CD14-positive monocyte (primary cell): Measurements from ENCODE around the gene NEK10. TPM values are rescaled to one million over a fixed set of nuclear protein-coding genes. Genes with fewer than 3 reads are reported as not detected.

Experiments
- DNase-seq, 3 donors: peaks; one replicate each; pipeline ENCODE4 v3.0.0-alpha.2; 2011 to 2022
- H2AFZ ChIP-seq: 2 replicates; pipeline ENCODE4 v1.6.0; 2012; ENCODE audit warnings: mild to moderate bottlenecking, low read depth, low read length, inconsistent platforms; ENCODE audit not compliant: insufficient read depth, poor library complexity, severe bottlenecking
- H3K27ac ChIP-seq, 2 donors: 1 replicate in 1 of 2; 2 replicates in 1 of 2; pipeline ENCODE4 v1.5.1; 2012 to 2013; ENCODE audit warnings: low read length in 2 of 2, control low read depth in 1 of 2, inconsistent platforms in 1 of 2, low read depth in 1 of 2, mild to moderate bottlenecking in 1 of 2
- H3K27me3 ChIP-seq, 2 donors: one replicate each; pipeline versions ENCODE4 v1.6.0 to v1.6.1; 2011 to 2013; ENCODE audit warnings: low read length in 2 of 2; ENCODE audit not compliant: control insufficient read depth in 2 of 2, insufficient read depth in 2 of 2
- H3K36me3 ChIP-seq, 2 donors: replicated peaks in 1 of 2; 1 replicate in 1 of 2; 2 replicates in 1 of 2; pipeline versions ENCODE4 v1.5.1 to v1.6.1; 2012 to 2013; ENCODE audit warnings: low read length in 2 of 2, control low read depth in 1 of 2, inconsistent platforms in 1 of 2, mild to moderate bottlenecking in 1 of 2; ENCODE audit not compliant: insufficient read depth in 2 of 2, control insufficient read depth in 1 of 2
- H3K4me1 ChIP-seq, 2 donors: 1 replicate in 1 of 2; 2 replicates in 1 of 2; pipeline versions ENCODE4 v1.5.1 to v1.6.1; 2012 to 2013; ENCODE audit warnings: low read length in 2 of 2, control low read depth in 1 of 2, inconsistent platforms in 1 of 2, mild to moderate bottlenecking in 1 of 2, moderate library complexity in 1 of 2; ENCODE audit not compliant: insufficient read depth in 2 of 2, control insufficient read depth in 1 of 2
- H3K4me2 ChIP-seq: replicated peaks from 2 replicates; pipeline ENCODE3; 2012; ENCODE audit warnings: low read length, moderate library complexity, mild to moderate bottlenecking; ENCODE audit not compliant: poor library complexity, severe bottlenecking; ENCODE audit errors: extremely low read depth
- H3K4me3 ChIP-seq, 3 experiments: fragments of 200-600 bp in 1 of 3; sonication (generic) in 1 of 3; replicated peaks in 1 of 3; 1 replicate in 2 of 3; 2 replicates in 1 of 3; pipeline ENCODE4 v1.5.1; 2011 to 2013; ENCODE audit warnings: low read length in 3 of 3, mild to moderate bottlenecking in 3 of 3, control low read depth in 2 of 3, low read depth in 2 of 3, inconsistent platforms in 1 of 3, moderate library complexity in 1 of 3
- H3K79me2 ChIP-seq: 2 replicates; pipeline ENCODE4 v1.6.0; 2012; ENCODE audit warnings: mild to moderate bottlenecking, control low read depth, inconsistent platforms, low read length, moderate library complexity; ENCODE audit not compliant: insufficient read depth
- H3K9ac ChIP-seq: 2 replicates; pipeline ENCODE4 v1.6.0; 2017; ENCODE audit warnings: low read length, mild to moderate bottlenecking; ENCODE audit not compliant: insufficient read depth, poor library complexity, severe bottlenecking
- H3K9me3 ChIP-seq, 2 donors: replicated peaks in 1 of 2; 1 replicate in 1 of 2; 2 replicates in 1 of 2; pipeline versions ENCODE4 v1.5.1 to v1.6.1; 2012 to 2013; ENCODE audit warnings: low read length in 2 of 2, control low read depth in 1 of 2; ENCODE audit not compliant: control insufficient read depth in 1 of 2, insufficient read depth in 1 of 2
- H4K20me1 ChIP-seq: 2 replicates; pipeline ENCODE4 v1.6.0; 2012; ENCODE audit warnings: mild to moderate bottlenecking, low read length, control low read depth, moderate library complexity; ENCODE audit not compliant: insufficient read depth
- H3K27ac Mint-ChIP-seq, 7 donors: one replicate each; pipeline ENCODE4 v1.8.0; 2020; ENCODE audit warnings: mild to moderate bottlenecking in 7 of 7, mixed read lengths in 7 of 7, moderate library complexity in 6 of 7, inconsistent platforms in 2 of 7
- H3K27me3 Mint-ChIP-seq, 3 donors: one replicate each; pipeline ENCODE4 v1.8.0; 2021 to 2022; ENCODE audit warnings: low read depth in 3 of 3, mild to moderate bottlenecking in 3 of 3, mixed read lengths in 3 of 3, moderate library complexity in 3 of 3, inconsistent platforms in 1 of 3
- H3K36me3 Mint-ChIP-seq, 2 donors: one replicate each; pipeline ENCODE4 v1.8.0; 2020; ENCODE audit warnings: mixed read lengths in 2 of 2, inconsistent platforms in 1 of 2, mild to moderate bottlenecking in 1 of 2
- H3K4me1 Mint-ChIP-seq: one replicate; pipeline ENCODE4 v1.8.0; 2020; ENCODE audit warnings: mild to moderate bottlenecking, mixed read lengths
- H3K4me3 Mint-ChIP-seq, 2 donors: one replicate each; pipeline ENCODE4 v1.8.0; 2020; ENCODE audit warnings: mild to moderate bottlenecking in 2 of 2, mixed read lengths in 2 of 2, moderate library complexity in 1 of 2
- H3K9me3 Mint-ChIP-seq, 7 donors: one replicate each; pipeline ENCODE4 v1.8.0; 2020 to 2022; ENCODE audit warnings: mixed read lengths in 7 of 7, mild to moderate bottlenecking in 6 of 7, moderate library complexity in 6 of 7, inconsistent platforms in 2 of 7
- WGBS: methylation state at CpG from one replicate; pipeline ENCODE4 v1.1.5; 2013; ENCODE audit warnings: missing lambda C conversion rate; ENCODE audit not compliant: insufficient coverage; 5-methylcytosine and 5-hydroxymethylcytosine counted together
- intact Hi-C, 2 donors: fragments of 100-400 bp; cut with micrococcal nuclease; formaldehyde crosslinking; loops; one replicate each; pipeline versions ENCODE4 v1.15.0 to v1.15.1; 2023
- polyA plus RNA-seq, 3 donors: library from polyadenylated mRNA; depleted of rRNA in 1 of 3; unstranded in 2 of 3; stranded (reverse) in 1 of 3; fragments of 300-500 nt in 2 of 3; fragments of >200 nt in 1 of 3; fragmentation: Illumina TruSeq in 2 of 3; gene quantifications; 1 replicate in 2 of 3; 2 replicates in 1 of 3; pipeline ENCODE4 v1.2.3, GENCODE V29; 2012 to 2021
- TF ChIP-seq, protein P1 (sequence below): fragments of 200-600 bp; IDR thresholded peaks from one replicate; pipeline ENCODE4 v1.8.0; 2022; ENCODE audit warnings: antibody characterized with exemption, mild to moderate bottlenecking

The NEK10 gene
- polyA plus RNA-seq, 3 donors = not detected

DNA sequence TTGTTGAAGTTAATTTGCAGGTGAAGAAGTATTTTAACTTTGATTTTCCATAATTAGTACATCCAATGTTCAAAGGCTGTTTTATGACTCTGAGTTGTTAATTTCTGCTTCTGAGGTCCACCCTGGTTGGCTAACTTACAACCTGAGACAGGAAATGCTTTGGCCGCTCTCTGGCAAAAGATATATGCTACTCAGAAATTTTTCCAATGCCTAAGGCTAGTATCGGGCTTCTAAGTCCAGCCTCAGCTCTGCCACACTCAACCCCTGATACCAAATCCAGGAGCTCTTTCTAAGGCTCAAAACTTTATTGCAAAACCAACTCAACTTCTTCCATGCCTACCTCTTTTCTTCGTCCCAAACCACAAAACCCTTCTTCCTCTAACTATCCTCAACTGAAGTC is 192.9 kb downstream of the NEK10 start:
- intact Hi-C loops = no loop called here
- H3K4me1 Mint-ChIP-seq = peaks cover 2% of the 10 kb centered on the region
- no peak overlapping the region for H3K27ac Mint-ChIP-seq
- no peaks in the 10 kb centered on the region for H3K27me3 Mint-ChIP-seq
- H3K4me2 ChIP-seq = no peak overlapping the region
- no peaks in the 10 kb centered on the region for H3K79me2 ChIP-seq
- H3K4me3 Mint-ChIP-seq = no peak overlapping the region
- peaks cover 0 to 6% (median 2%) of the 10 kb centered on the region in 7 donors for H3K9me3 Mint-ChIP-seq
- peaks cover 0 to 3% of the 10 kb centered on the region in 2 donors for H3K4me1 ChIP-seq
- no peak overlapping the region for H3K4me3 ChIP-seq
- no peaks in the 10 kb centered on the region for H4K20me1 ChIP-seq
- no peak overlapping the region for H2AFZ ChIP-seq
- no peaks in the 10 kb centered on the region for H3K36me3 Mint-ChIP-seq
- H3K9ac ChIP-seq = no peak overlapping the region
- no peaks in the 10 kb centered on the region for H3K27me3 ChIP-seq
- 46% methylated on average over 3 of the region's 3 CpGs for WGBS
- no peaks in the 10 kb centered on the region for H3K36me3 ChIP-seq
- TF ChIP-seq, protein P1, sequence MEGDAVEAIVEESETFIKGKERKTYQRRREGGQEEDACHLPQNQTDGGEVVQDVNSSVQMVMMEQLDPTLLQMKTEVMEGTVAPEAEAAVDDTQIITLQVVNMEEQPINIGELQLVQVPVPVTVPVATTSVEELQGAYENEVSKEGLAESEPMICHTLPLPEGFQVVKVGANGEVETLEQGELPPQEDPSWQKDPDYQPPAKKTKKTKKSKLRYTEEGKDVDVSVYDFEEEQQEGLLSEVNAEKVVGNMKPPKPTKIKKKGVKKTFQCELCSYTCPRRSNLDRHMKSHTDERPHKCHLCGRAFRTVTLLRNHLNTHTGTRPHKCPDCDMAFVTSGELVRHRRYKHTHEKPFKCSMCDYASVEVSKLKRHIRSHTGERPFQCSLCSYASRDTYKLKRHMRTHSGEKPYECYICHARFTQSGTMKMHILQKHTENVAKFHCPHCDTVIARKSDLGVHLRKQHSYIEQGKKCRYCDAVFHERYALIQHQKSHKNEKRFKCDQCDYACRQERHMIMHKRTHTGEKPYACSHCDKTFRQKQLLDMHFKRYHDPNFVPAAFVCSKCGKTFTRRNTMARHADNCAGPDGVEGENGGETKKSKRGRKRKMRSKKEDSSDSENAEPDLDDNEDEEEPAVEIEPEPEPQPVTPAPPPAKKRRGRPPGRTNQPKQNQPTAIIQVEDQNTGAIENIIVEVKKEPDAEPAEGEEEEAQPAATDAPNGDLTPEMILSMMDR = no peak
- H3K9me3 ChIP-seq = peaks cover 0 to 3% of the 10 kb centered on the region in 2 donors
- DNase-seq = no peak
- H3K27ac ChIP-seq = no peak overlapping the region

DNA sequence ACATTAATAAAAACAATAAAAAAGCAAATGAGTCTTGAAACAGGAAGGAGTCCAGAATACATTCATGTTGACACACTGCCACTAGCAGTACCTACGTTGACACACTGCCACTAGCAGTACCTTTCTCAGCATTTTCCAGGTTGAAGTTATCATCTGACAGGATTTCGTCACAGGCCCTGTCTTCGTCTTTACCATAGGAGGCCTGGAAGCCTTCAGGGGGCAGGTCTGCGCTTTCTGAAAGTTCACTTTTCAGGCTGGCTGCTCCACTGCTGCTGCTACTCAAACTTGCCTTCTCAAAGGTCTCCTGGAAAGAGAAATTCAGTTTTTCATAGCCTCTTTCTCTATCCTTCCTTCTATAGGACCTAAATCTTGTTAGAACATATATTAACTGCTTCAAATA is 194.7 kb downstream of the NEK10 start:
- Mint-ChIP-seq H3K27ac (no peak overlapping the region), H3K9me3 (peaks cover 0 to 10% (median 7%) of the 10 kb centered on the region in 7 donors), H3K27me3 (peaks cover 0 to 1% (median 0%) of the 10 kb centered on the region in 3 donors), H3K36me3 (no peaks in the 10 kb centered on the region), H3K4me1 (peaks cover 8% of the 10 kb centered on the region), H3K4me3 (no peak overlapping the region)
- Histone ChIP-seq H3K27ac (no peak overlapping the region), H3K9me3 (peaks cover 0 to 3% of the 10 kb centered on the region in 2 donors), H3K27me3 (no peaks in the 10 kb centered on the region), H2AFZ (no peak overlapping the region), H3K36me3 (no peaks in the 10 kb centered on the region), H3K4me3 (no peak overlapping the region), H3K79me2 (no peaks in the 10 kb centered on the region), H3K4me1 (peaks cover 0 to 11% of the 10 kb centered on the region in 2 donors), H4K20me1 (no peaks in the 10 kb centered on the region), H3K9ac (no peak overlapping the region), H3K4me2 (no peak overlapping the region)
- intact Hi-C loops = no loop called here
- DNase-seq = no peak
- 83% methylated on average over 3 of the region's 4 CpGs for WGBS
- TF ChIP-seq, protein P1 = no peak
